HG02943 (cell line): ENCODE measurements around the gene CD7.

Experiments used
- ATAC-seq: cut with Tn5 transposase; IDR thresholded peaks from one replicate; pipeline ENCODE4 v1.9.1; 2021; ENCODE audit warnings: mild to moderate bottlenecking, low read depth, moderate library complexity; ENCODE audit not compliant: unreplicated experiment

CD7 gene

GRCh38 chr17:82282239-82283207 lies 34.9 kb downstream of the CD7 start:
- no peak for ATAC-seq

GRCh38 chr17:82281502-82282238 lies 35.7 kb downstream of the CD7 start:
- no peak for ATAC-seq

GRCh38 chr17:82281076-82281475 lies 36.3 kb downstream of the CD7 start:
- no peak for ATAC-seq

GRCh38 chr17:82280537-82280936 lies 36.9 kb downstream of the CD7 start:
- ATAC-seq = no peak

GRCh38 chr17:82278786-82279391 lies 38.5 kb downstream of the CD7 start:
- no peak for ATAC-seq

GRCh38 chr17:82278308-82278707 lies 39.1 kb downstream of the CD7 start:
- ATAC-seq = no peak

GRCh38 chr17:82277851-82278250 lies 39.6 kb downstream of the CD7 start:
- no peak for ATAC-seq

GRCh38 chr17:82276938-82277337 lies 40.5 kb downstream of the CD7 start:
- no peak for ATAC-seq

GRCh38 chr17:82275326-82275725 lies 42.1 kb downstream of the CD7 start:
- ATAC-seq = no peak

GRCh38 chr17:82274134-82275020 lies 43.0 kb downstream of the CD7 start:
- no peak for ATAC-seq

GRCh38 chr17:82273327-82274133 lies 43.9 kb downstream of the CD7 start, which contains the start of gene CSNK1D:
Gene CSNK1D, minus strand, starts transcription at chr17:82273700. Its CDS starts 319 bp downstream, at chr17:82273381.
- peak; percentile 63 for ATAC-seq

GRCh38 chr17:82272495-82273326 lies 44.7 kb downstream of the CD7 start:
- no peak for ATAC-seq

GRCh38 chr17:82271401-82271800 lies 46.0 kb downstream of the CD7 start:
- no peak for ATAC-seq

- no peak for ATAC-seq
Observed at GRCh38 chr17:82270651-82271050, 46.8 kb downstream of the CD7 start.

GRCh38 chr17:82269882-82270500 lies 47.4 kb downstream of the CD7 start:
- no peak for ATAC-seq

- ATAC-seq = no peak
Observed at GRCh38 chr17:82269138-82269881, 48.1 kb downstream of the CD7 start.
